Astrocyte (in vitro differentiated cells and primary cell): ENCODE data around the gene CTRB1.

Experiments used
- EZH2 ChIP-seq: IDR thresholded peaks from 2 replicates; pipeline ENCODE4 v1.6.1; 2012; ENCODE audit warnings: mild to moderate bottlenecking, low read length, inconsistent platforms; ENCODE audit not compliant: insufficient read depth
- TF ChIP-seq, protein P1 (sequence below): IDR thresholded peaks from 2 replicates; pipeline ENCODE4 v1.5.1; 2011; ENCODE audit warnings: low read depth, mild to moderate bottlenecking, inconsistent platforms, low read length, moderate library complexity; ENCODE audit not compliant: insufficient read depth

DNA sequence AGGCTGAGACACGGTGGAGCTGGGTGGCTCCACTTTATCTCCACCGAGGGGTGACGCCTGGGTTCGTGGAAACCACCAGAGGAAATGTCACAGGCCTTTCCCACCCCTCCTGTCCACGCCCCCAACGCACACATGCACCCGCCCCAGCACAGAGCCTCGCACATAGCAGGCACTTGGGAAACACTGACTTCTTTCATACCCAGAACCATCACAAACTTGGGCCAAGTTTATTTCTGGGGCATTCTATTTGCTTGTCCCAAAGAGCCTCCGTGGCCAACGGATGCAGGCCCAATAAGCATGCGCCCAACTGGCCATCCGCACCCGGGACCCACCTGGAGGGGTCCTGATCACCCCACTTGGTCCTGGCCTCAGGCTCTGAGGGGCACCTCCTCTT lies 29.4 kb downstream of the CTRB1 start:
- TF ChIP-seq EZH2 = no peak
- TF ChIP-seq, protein P1, sequence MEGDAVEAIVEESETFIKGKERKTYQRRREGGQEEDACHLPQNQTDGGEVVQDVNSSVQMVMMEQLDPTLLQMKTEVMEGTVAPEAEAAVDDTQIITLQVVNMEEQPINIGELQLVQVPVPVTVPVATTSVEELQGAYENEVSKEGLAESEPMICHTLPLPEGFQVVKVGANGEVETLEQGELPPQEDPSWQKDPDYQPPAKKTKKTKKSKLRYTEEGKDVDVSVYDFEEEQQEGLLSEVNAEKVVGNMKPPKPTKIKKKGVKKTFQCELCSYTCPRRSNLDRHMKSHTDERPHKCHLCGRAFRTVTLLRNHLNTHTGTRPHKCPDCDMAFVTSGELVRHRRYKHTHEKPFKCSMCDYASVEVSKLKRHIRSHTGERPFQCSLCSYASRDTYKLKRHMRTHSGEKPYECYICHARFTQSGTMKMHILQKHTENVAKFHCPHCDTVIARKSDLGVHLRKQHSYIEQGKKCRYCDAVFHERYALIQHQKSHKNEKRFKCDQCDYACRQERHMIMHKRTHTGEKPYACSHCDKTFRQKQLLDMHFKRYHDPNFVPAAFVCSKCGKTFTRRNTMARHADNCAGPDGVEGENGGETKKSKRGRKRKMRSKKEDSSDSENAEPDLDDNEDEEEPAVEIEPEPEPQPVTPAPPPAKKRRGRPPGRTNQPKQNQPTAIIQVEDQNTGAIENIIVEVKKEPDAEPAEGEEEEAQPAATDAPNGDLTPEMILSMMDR = no peak
